A549 (cell line): ENCODE measurements around the gene ADD1.

Experiments used
- BHLHE40 ChIP-seq: IDR thresholded peaks from 2 replicates; pipeline ENCODE4 v1.6.1; 2012; ENCODE audit warnings: low read depth, low read length, inconsistent platforms
- ESRRA ChIP-seq: fragments of 150-350 bp; IDR thresholded peaks from 2 replicates; pipeline ENCODE4 v1.6.1; 2014; ENCODE audit warnings: mild to moderate bottlenecking, low read length, borderline replicate concordance
- TF ChIP-seq, protein P1 (sequence below): fragments of >200 bp; sonication (Bioruptor Twin); formaldehyde crosslinking; IDR thresholded peaks from 3 replicates; pipeline ENCODE4 v1.5.1; 2016

DNA sequence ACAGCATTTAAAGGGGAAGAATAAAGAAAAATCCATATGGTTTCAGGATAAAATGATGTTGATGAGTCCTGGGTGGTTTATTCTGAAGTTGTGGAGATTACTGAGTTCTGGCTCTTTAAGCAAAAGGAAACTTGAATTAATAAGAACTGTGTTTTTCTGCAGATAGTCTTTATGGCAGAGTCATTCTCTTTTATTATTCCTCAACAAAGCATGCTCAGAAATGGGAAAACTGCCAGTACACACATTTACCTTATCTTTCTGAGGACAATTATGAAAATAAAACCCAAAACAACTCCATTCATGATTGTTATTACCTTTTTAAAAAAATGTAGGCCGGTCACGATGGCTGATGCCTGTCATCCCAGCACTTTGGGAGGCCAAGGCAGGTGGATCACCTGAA is 58.5 kb downstream of the ADD1 start:
- TF ChIP-seq, protein P1, sequence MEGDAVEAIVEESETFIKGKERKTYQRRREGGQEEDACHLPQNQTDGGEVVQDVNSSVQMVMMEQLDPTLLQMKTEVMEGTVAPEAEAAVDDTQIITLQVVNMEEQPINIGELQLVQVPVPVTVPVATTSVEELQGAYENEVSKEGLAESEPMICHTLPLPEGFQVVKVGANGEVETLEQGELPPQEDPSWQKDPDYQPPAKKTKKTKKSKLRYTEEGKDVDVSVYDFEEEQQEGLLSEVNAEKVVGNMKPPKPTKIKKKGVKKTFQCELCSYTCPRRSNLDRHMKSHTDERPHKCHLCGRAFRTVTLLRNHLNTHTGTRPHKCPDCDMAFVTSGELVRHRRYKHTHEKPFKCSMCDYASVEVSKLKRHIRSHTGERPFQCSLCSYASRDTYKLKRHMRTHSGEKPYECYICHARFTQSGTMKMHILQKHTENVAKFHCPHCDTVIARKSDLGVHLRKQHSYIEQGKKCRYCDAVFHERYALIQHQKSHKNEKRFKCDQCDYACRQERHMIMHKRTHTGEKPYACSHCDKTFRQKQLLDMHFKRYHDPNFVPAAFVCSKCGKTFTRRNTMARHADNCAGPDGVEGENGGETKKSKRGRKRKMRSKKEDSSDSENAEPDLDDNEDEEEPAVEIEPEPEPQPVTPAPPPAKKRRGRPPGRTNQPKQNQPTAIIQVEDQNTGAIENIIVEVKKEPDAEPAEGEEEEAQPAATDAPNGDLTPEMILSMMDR = no peak
- TF ChIP-seq BHLHE40 = no peak
- no peak for TF ChIP-seq ESRRA
